Measurements from ENCODE around the gene NSL1.
"Not testable (repeated sequence)": the region's sequence is repeated elsewhere in the genome, so short reads cannot be mapped to it uniquely, and the experiment has no call there.

Gene NSL1

GRCh38 chr1:212783976-212784375 is 7.6 kb downstream of the NSL1 start:
- no peak for DNase-seq (ENCODE audit: low read depth)

GRCh38 chr1:212782422-212783154 is 9.0 kb downstream of the NSL1 start:
- DNase-seq (ENCODE audit: low read depth) = peak; percentile 74

- DNase-seq (ENCODE audit: low read depth) = no peak
Measured at GRCh38 chr1:212781225-212781624, 10.4 kb downstream of the NSL1 start.

GRCh38 chr1:212780759-212781158 is 10.8 kb downstream of the NSL1 start:
- no peak for DNase-seq (ENCODE audit: low read depth)

GRCh38 chr1:212779086-212779485 is 12.5 kb downstream of the NSL1 start:
- not testable (repeated sequence) for DNase-seq (ENCODE audit: low read depth)

- no peak for DNase-seq (ENCODE audit: low read depth)
Measured at GRCh38 chr1:212777151-212777550, 14.4 kb downstream of the NSL1 start.

- DNase-seq (ENCODE audit: low read depth) = no peak
Measured at GRCh38 chr1:212775241-212775640, 16.3 kb downstream of the NSL1 start.

GRCh38 chr1:212774584-212774983 is 17.0 kb downstream of the NSL1 start:
- DNase-seq (ENCODE audit: low read depth) = peak; percentile 69

GRCh38 chr1:212773011-212773410 is 18.6 kb downstream of the NSL1 start:
- no peak for DNase-seq (ENCODE audit: low read depth)

- no peak for DNase-seq (ENCODE audit: low read depth)
Measured at GRCh38 chr1:212771341-212771740, 20.2 kb downstream of the NSL1 start.

- peak; percentile 9 for DNase-seq (ENCODE audit: low read depth)
Measured at GRCh38 chr1:212769459-212770167, 22.0 kb downstream of the NSL1 start.

GRCh38 chr1:212766825-212767224 is 24.8 kb downstream of the NSL1 start:
- DNase-seq (ENCODE audit: low read depth) = not testable (repeated sequence)

GRCh38 chr1:212764718-212765281 is 26.8 kb downstream of the NSL1 start:
- DNase-seq (ENCODE audit: low read depth) = not testable (repeated sequence)

- no peak for DNase-seq (ENCODE audit: low read depth)
Measured at GRCh38 chr1:212762839-212763238, 28.7 kb downstream of the NSL1 start.

GRCh38 chr1:212762234-212762633 is 29.3 kb downstream of the NSL1 start:
- DNase-seq (ENCODE audit: low read depth) = no peak

GRCh38 chr1:212760126-212760823 is 31.3 kb downstream of the NSL1 start:
- DNase-seq (ENCODE audit: low read depth) = peak; percentile 8

- no peak for DNase-seq (ENCODE audit: low read depth)
Measured at GRCh38 chr1:212759683-212760082, 31.9 kb downstream of the NSL1 start.

- no peak for DNase-seq (ENCODE audit: low read depth)
Measured at GRCh38 chr1:212754680-212755079, 36.9 kb downstream of the NSL1 start.

GRCh38 chr1:212754193-212754592 is 37.4 kb downstream of the NSL1 start:
- no peak for DNase-seq (ENCODE audit: low read depth)

GRCh38 chr1:212753749-212754148 is 37.8 kb downstream of the NSL1 start:
- no peak for DNase-seq (ENCODE audit: low read depth)

- peak; percentile 9 for DNase-seq (ENCODE audit: low read depth)
Measured at GRCh38 chr1:212752934-212753497, 38.6 kb downstream of the NSL1 start.

GRCh38 chr1:212752252-212752933 is 39.2 kb downstream of the NSL1 start:
- DNase-seq (ENCODE audit: low read depth) = peak; percentile 52

Data from iris pigment epithelial cell (primary cell).